Endothelial cell of umbilical vein (primary cell): Measurements from ENCODE around the gene BAG5. TPM values are rescaled to one million over a fixed set of nuclear protein-coding genes. Genes with fewer than 3 reads are reported as not detected.

Experiments
- BruUV-seq: library from RNA; stranded (reverse); fragments of 400-500 nt; replicated peaks from 2 replicates; lab custom pipeline; 2021; lab: Mats Ljungman, UMichigan
- CTCF ChIA-PET: fragments of 300-600, 350-600 bp; sonication (Branson Sonifier 250); formaldehyde crosslinking; loops from one replicate; lab custom pipeline; 2021; ENCODE audit warnings: antibody characterized with exemption, inconsistent platforms; lab: Charles Lee
- POLR2A ChIA-PET: fragments of 300-600, 350-600 bp; sonication (Branson Sonifier 250); formaldehyde crosslinking; loops from one replicate; lab custom pipeline; 2021; ENCODE audit warnings: antibody characterized with exemption, inconsistent platforms; lab: Charles Lee
- DNase-seq: peaks from one replicate; pipeline ENCODE4 v3.0.0-alpha.2; 2011; ENCODE audit warnings: low read depth, low spot score
- FAIRE-seq: peaks from 2 replicates; lab custom pipeline; 2011; peaks lifted over from hg19 to GRCh38; lab: Jason Lieb, UNC
- H2AFZ ChIP-seq: 2 replicates; pipeline ENCODE4 v1.6.0; 2012; ENCODE audit warnings: low read depth, low read length, control low read depth, inconsistent platforms
- H3K27ac ChIP-seq: 2 replicates; pipeline ENCODE4 v1.5.1; 2011; ENCODE audit warnings: low read depth, mild to moderate bottlenecking, control low read depth, low read length, moderate library complexity; ENCODE audit not compliant: insufficient read depth
- H3K27me3 ChIP-seq, 2 experiments: 2 replicates each; pipeline versions ENCODE4 v1.6.0 to v1.6.1; 2011; ENCODE audit warnings: low read length in 2 of 2, mixed read lengths in 1 of 2; ENCODE audit not compliant: control insufficient read depth in 2 of 2, insufficient read depth in 2 of 2
- H3K36me3 ChIP-seq, 2 experiments: 2 replicates in 1 of 2; 3 replicates in 1 of 2; pipeline ENCODE4 v1.5.1; 2011; ENCODE audit warnings: low read length in 2 of 2, mild to moderate bottlenecking in 1 of 2, moderate library complexity in 1 of 2; ENCODE audit not compliant: control insufficient read depth in 2 of 2, insufficient read depth in 2 of 2; ENCODE audit errors: extremely low read depth in 1 of 2
- H3K4me1 ChIP-seq: 3 replicates; pipeline ENCODE4 v1.5.1; 2011; ENCODE audit warnings: mild to moderate bottlenecking, low read length; ENCODE audit not compliant: control insufficient read depth, insufficient read depth; ENCODE audit errors: extremely low read depth
- H3K4me2 ChIP-seq: 2 replicates; pipeline ENCODE4 v1.6.1; 2011; ENCODE audit warnings: low read length, control low read depth, mixed read lengths; ENCODE audit not compliant: insufficient read depth
- H3K4me3 ChIP-seq, 3 experiments: fragments of 200-600 bp in 1 of 3; sonication (generic), shearing (Covaris generic) in 1 of 3; replicated peaks in 1 of 3; 2 replicates each; pipeline ENCODE4 v1.5.1; 2011 to 2016; ENCODE audit warnings: control low read depth in 3 of 3, low read length in 3 of 3, mild to moderate bottlenecking in 2 of 3, inconsistent platforms in 1 of 3, low read depth in 1 of 3, moderate library complexity in 1 of 3; ENCODE audit not compliant: insufficient read depth in 1 of 3
- H3K79me2 ChIP-seq: 2 replicates; pipeline ENCODE4 v1.6.0; 2012; ENCODE audit warnings: low read length, inconsistent platforms; ENCODE audit not compliant: control insufficient read depth, insufficient read depth
- H3K9ac ChIP-seq: replicated peaks from 2 replicates; pipeline ENCODE3; 2011; ENCODE audit warnings: low read length, control low read depth; ENCODE audit not compliant: insufficient read depth; ENCODE audit errors: extremely low read depth
- H3K9me1 ChIP-seq: replicated peaks from 3 replicates; pipeline ENCODE4 v1.6.0; 2011; ENCODE audit warnings: mild to moderate bottlenecking, low read length; ENCODE audit not compliant: control insufficient read depth, insufficient read depth; ENCODE audit errors: extremely low read depth
- H3K9me3 ChIP-seq: replicated peaks from 2 replicates; pipeline ENCODE4 v1.5.1; 2012; ENCODE audit warnings: low read length, inconsistent platforms; ENCODE audit not compliant: control insufficient read depth, insufficient read depth
- H4K20me1 ChIP-seq: replicated peaks from 2 replicates; pipeline ENCODE3; 2011; ENCODE audit warnings: mild to moderate bottlenecking, low read length; ENCODE audit not compliant: control insufficient read depth, insufficient read depth; ENCODE audit errors: extremely low read depth
- CTCF ChIP-seq, 2 donors: IDR thresholded peaks; 1 replicate in 1 of 2; 2 replicates in 1 of 2; pipeline ENCODE4 v1.5.1; 2011; ENCODE audit warnings: low read length in 2 of 2, mild to moderate bottlenecking in 2 of 2, moderate library complexity in 2 of 2, control low read depth in 1 of 2, inconsistent platforms in 1 of 2, low read depth in 1 of 2; ENCODE audit not compliant: insufficient read depth in 1 of 2; ENCODE audit errors: extremely low read depth in 1 of 2
- EZH2 ChIP-seq: IDR thresholded peaks from 2 replicates; pipeline ENCODE4 v1.6.1; 2012; ENCODE audit warnings: borderline replicate concordance, low read depth, mild to moderate bottlenecking, moderate library complexity, low read length, inconsistent platforms; ENCODE audit not compliant: severe bottlenecking
- FOS ChIP-seq: IDR thresholded peaks from 2 replicates; pipeline ENCODE4 v1.6.1; 2011; ENCODE audit warnings: mild to moderate bottlenecking, low read length, moderate library complexity, borderline replicate concordance; ENCODE audit not compliant: insufficient read depth
- GATA2 ChIP-seq: IDR thresholded peaks from 2 replicates; pipeline ENCODE4 v1.7.0; 2011; ENCODE audit warnings: low read depth, mild to moderate bottlenecking, moderate library complexity, mixed read lengths, low read length; ENCODE audit not compliant: insufficient read length, insufficient read depth
- JUN ChIP-seq: IDR thresholded peaks from 2 replicates; pipeline ENCODE4 v1.6.1; 2011; ENCODE audit warnings: borderline replicate concordance, low read depth; ENCODE audit not compliant: insufficient read length, insufficient read depth
- MAX ChIP-seq: IDR thresholded peaks from 2 replicates; pipeline ENCODE4 v1.6.1; 2011; ENCODE audit not compliant: insufficient read depth, insufficient read length
- MYC ChIP-seq: IDR thresholded peaks from one replicate; pipeline ENCODE4 v1.6.1; 2011; ENCODE audit warnings: mild to moderate bottlenecking, low read depth, low read length
- POLR2A ChIP-seq: IDR thresholded peaks from 2 replicates; pipeline ENCODE4 v1.6.1; 2012; ENCODE audit warnings: low read depth, mild to moderate bottlenecking, control low read depth, low read length
- POLR2AphosphoS5 ChIP-seq: IDR thresholded peaks from 2 replicates; pipeline ENCODE4 v1.6.1; 2012; ENCODE audit warnings: low read depth, mild to moderate bottlenecking, control low read depth, low read length, moderate library complexity; ENCODE audit not compliant: insufficient read depth
- dilution Hi-C: fragments of 300-500 bp; cut with MboI; formaldehyde crosslinking; loops from one replicate; pipeline ENCODE4 v1.15.0; 2019; ENCODE audit warnings: low sequenced_read_pairs; ENCODE audit not compliant: extremely low pct_ligation_motif_present
- intact Hi-C: fragments of 100-400 bp; cut with micrococcal nuclease; formaldehyde crosslinking; loops from one replicate; pipeline ENCODE4 v1.10.0; 2022
- polyA plus RNA-seq, 4 experiments: library from polyadenylated mRNA; depleted of rRNA in 3 of 4; stranded (reverse) in 3 of 4; unstranded in 1 of 4; fragments of >200 nt; gene quantifications; 2 replicates each; pipeline versions ENCODE4 v1.2.1 to v1.2.3, GENCODE V29; 2011 to 2012; ENCODE audit warnings: missing spikeins in 1 of 4
- total RNA-seq: library from RNA; stranded (reverse); gene quantifications from 2 replicates; pipeline ENCODE4 v1.2.3, GENCODE V29; 2021

BAG5 gene
- total and polyA plus RNA-seq, 2 donors (not counting 3 experiments of a cell fraction or from before 2014, with no cell fraction given), result 6.3 to 32.5 TPM

- FAIRE-seq (no peak), DNase-seq (no peak)
- H2AFZ ChIP-seq, result no peak overlapping the region
- peaks cover 16% of the 10 kb centered on the region for H3K79me2 ChIP-seq
- CTCF ChIA-PET, result interaction anchor here (0.7 to 1.5 kb wide), 2 partner anchors 62 to 319 kb away, joined by 3 read pairs; no protein-coding TSS in a partner anchor
- no peaks in the 10 kb centered on the region for H3K9me1 ChIP-seq
- H3K9ac ChIP-seq, result no peak overlapping the region
- H3K9me3 ChIP-seq, result no peaks in the 10 kb centered on the region
- intact Hi-C loops, result no loop called here
- H3K4me3 ChIP-seq, result no peak overlapping the region
- peaks cover 13% of the 10 kb centered on the region for H3K4me1 ChIP-seq
- TF ChIP-seq JUN, result no peak
- no peak for TF ChIP-seq MAX
- no peak for TF ChIP-seq MYC
- TF ChIP-seq GATA2, result no peak
- no peak for TF ChIP-seq POLR2AphosphoS5
- no peak for TF ChIP-seq CTCF (IDR thresholded peaks at IDR 0.05; ENCODE audit: extremely low read depth in 1 of 2, insufficient read depth in 1 of 2, low read depth in 1 of 2, low read length in 2 of 2)
- no peak for TF ChIP-seq FOS
- TF ChIP-seq EZH2, result no peak
- no peak for TF ChIP-seq POLR2A
- no peak overlapping the region for H3K4me2 ChIP-seq
- POLR2A ChIA-PET, result no interaction called here
- peaks cover 3% of the 10 kb centered on the region for H4K20me1 ChIP-seq
- H3K27me3 ChIP-seq, result no peaks in the 10 kb centered on the region
- no TSS peak for BruUV-seq
- H3K27ac ChIP-seq, result no peak overlapping the region
- dilution Hi-C loops, result no loop called here
- H3K36me3 ChIP-seq, result peaks cover 12 to 14% of the 10 kb centered on the region in 2 experiments
Measured at GRCh38 chr14:103581206-103581605, 18.7 kb upstream of the BAG5 start.
